SU-DHL-6 (cell line): ENCODE measurements around the gene EFHC2.

Experiments
- EZH2phosphoT487 ChIP-seq: fragments of 200-600 bp; sonication (generic), shearing (Covaris generic); conservative IDR thresholded peaks from 2 replicates; pipeline ENCODE4 v1.6.1; 2018; ENCODE audit warnings: mild to moderate bottlenecking, antibody characterized with exemption, low read length, moderate library complexity, mixed read lengths
- TF ChIP-seq, protein P1 (sequence below): fragments of 200-600 bp; sonication (generic); IDR thresholded peaks from one replicate; pipeline ENCODE4 v1.5.1; 2017; ENCODE audit warnings: antibody characterized with exemption, mild to moderate bottlenecking, low read length, moderate library complexity; ENCODE audit not compliant: insufficient read depth, poor library complexity, severe bottlenecking

DNA sequence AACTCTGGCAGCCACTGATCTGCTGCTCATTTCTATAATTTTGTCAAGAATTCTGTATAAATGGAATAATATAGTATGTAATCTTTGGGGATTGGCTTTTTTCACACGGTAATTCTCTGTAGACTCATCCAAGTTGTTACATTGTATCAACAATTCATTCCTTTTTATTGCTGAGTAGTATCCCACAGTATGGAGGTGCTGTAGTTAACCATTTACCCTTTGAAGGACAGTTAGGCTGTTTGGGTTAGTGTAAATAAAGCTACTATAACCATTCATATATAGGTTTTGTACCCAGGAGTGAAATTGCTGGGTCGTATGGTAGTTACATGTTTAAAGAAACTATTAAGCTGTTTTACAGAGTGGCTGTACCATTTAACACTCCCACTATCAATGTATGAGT, 213.3 kb downstream of the EFHC2 start:
- TF ChIP-seq, protein P1, sequence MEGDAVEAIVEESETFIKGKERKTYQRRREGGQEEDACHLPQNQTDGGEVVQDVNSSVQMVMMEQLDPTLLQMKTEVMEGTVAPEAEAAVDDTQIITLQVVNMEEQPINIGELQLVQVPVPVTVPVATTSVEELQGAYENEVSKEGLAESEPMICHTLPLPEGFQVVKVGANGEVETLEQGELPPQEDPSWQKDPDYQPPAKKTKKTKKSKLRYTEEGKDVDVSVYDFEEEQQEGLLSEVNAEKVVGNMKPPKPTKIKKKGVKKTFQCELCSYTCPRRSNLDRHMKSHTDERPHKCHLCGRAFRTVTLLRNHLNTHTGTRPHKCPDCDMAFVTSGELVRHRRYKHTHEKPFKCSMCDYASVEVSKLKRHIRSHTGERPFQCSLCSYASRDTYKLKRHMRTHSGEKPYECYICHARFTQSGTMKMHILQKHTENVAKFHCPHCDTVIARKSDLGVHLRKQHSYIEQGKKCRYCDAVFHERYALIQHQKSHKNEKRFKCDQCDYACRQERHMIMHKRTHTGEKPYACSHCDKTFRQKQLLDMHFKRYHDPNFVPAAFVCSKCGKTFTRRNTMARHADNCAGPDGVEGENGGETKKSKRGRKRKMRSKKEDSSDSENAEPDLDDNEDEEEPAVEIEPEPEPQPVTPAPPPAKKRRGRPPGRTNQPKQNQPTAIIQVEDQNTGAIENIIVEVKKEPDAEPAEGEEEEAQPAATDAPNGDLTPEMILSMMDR: no peak
- no peak for TF ChIP-seq EZH2phosphoT487
